Islet precursor cell (in vitro differentiated cells): Measurements from ENCODE around the gene BEND2.

ENCODE experiments used
- DNase-seq: peaks from one replicate; pipeline ENCODE4 v3.0.0-alpha.2; 2018

The BEND2 gene

GRCh38 chrX:18133605-18134004 is 87.1 kb downstream of the BEND2 start:
- DNase-seq = no peak

- no peak for DNase-seq
Measured at GRCh38 chrX:18129690-18130089, 91.0 kb downstream of the BEND2 start.

DNA sequence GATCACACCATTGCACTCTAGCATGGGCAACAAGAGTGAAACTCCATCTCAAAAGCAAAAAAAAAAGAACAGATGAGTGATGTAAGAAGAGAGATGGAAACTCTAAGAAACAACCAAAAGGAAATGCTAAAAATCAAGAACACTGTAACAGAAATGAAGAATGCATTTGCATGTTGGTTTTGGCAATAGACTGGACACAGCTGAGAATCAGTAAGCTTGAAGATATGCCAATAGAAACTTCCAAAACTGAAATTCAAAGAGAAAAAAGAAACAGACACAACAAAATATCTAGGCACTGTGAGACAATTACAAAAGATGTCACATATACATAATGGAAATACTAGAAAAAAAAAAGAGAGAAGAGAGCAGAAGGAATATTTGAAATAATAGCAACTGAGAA is 93.7 kb downstream of the BEND2 start:
- DNase-seq = no peak

DNA sequence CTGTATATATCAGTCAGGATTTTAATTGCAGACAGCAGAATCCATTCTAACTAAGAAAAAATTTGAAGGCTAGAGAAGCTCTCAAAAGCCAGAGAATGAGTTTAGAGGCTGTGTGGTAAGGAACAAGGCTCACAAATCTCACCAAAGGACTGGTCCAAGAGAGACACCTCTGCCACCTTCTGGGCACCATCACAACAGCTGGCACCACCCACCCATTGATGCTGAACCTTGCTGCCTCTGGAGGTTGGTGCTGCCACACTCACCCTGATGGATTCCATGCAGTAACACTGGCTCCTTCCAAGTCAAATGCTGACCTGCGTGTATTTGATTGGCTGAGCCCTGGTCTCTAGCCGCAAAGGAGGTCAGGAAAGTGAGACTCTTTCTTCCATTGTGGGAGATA is 100.8 kb downstream of the BEND2 start:
- no peak for DNase-seq
